ENCODE data around the gene ALKBH5.
A peak's percentile ranks its signal among the peaks of the same experiment; 100 is the strongest.

ALKBH5 gene

GRCh38 chr17:18183334-18184142 lies at the start of gene ALKBH5:
Gene ALKBH5, plus strand, starts transcription at chr17:18183828. Its CDS starts 416 bp downstream, at chr17:18184244.
- DNase-seq (ENCODE audit: extremely low read depth in 1 of 2, low read depth in 1 of 2) = peak; percentile 96 to 97

GRCh38 chr17:18136357-18136756 lies 47.3 kb upstream of the ALKBH5 start:
- DNase-seq (ENCODE audit: extremely low read depth in 1 of 2, low read depth in 1 of 2) = no peak

DNA sequence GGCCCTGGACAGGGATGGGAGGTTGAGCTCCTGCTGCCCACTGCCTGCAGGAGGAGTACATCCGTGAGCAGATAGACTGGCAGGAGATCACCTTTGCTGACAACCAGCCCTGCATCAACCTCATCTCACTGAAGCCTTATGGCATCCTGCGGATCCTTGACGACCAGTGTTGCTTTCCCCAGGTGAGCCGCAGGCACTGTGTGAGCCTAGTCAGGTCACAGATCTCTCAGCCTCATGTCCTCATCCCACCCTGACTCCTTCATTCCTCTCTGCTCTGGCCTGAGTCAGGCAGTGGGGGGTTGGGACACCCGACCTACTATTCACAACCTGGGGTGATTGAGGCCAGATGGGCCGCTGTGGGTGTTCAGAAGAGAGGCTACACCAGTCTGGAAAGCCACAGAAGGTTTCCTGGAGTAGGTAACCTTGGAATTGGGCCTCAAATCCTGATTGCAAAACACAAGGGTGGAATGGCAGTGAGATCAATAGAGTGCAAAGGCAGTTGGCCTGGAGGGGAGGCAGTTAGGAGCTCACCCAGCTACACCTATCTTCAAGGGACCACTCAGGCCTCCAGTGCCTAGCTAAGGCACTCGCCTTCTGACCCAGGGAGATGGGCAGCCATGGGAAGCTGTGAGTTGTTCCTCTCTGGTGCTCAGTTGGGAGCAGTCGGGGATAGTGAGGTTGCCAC lies 45.4 kb upstream of the ALKBH5 start:
- no peak for DNase-seq (ENCODE audit: extremely low read depth in 1 of 2, low read depth in 1 of 2)

DNA sequence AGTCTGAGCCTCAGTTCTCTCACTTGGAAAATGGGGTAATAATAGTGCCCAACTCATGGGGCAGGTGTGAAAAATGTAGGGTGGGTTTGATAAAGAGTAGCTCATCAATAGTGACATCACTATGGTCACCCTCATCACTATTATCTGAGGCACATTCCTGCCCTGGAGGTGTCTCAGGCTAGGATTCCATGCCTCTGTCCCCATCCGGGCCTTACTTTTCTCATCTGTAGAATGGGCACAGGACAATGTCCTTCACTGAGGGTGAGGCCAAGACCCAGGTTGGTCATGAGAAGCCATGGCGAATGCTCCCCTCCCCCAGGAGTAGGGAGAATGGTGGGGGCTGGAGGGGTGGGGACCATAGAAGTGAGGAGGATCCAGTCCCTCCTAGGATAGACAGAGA lies 44.5 kb upstream of the ALKBH5 start:
- DNase-seq (ENCODE audit: extremely low read depth in 1 of 2, low read depth in 1 of 2) = no peak

GRCh38 chr17:18139498-18139897 lies 44.1 kb upstream of the ALKBH5 start:
- no peak for DNase-seq (ENCODE audit: extremely low read depth in 1 of 2, low read depth in 1 of 2)

DNA sequence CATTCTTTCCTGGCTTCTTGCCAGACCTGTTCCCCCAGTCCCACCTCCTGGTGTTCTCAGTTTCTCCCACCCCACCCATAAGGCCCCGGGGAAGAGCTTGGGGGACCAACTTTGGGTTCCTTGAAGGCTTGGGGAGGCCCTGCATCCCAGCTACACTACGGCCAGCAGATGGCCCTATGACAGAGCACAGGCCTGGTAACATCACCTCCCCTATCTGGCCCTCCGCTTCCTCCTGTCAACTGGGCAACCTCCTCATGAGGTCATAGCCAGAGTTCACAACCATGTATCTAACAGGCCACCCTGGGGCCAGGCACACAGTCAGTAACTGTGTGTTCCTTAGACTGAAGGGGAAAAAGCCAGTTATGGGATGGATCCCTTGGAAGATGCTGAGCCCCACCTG lies 43.7 kb upstream of the ALKBH5 start:
- no peak for DNase-seq (ENCODE audit: extremely low read depth in 1 of 2, low read depth in 1 of 2)

GRCh38 chr17:18140648-18141047 lies 43.0 kb upstream of the ALKBH5 start:
- DNase-seq (ENCODE audit: extremely low read depth in 1 of 2, low read depth in 1 of 2) = no peak

- no peak for DNase-seq (ENCODE audit: extremely low read depth in 1 of 2, low read depth in 1 of 2)
These were observed 42.3 kb upstream of the ALKBH5 start for GRCh38 chr17:18141210-18141803.

DNA sequence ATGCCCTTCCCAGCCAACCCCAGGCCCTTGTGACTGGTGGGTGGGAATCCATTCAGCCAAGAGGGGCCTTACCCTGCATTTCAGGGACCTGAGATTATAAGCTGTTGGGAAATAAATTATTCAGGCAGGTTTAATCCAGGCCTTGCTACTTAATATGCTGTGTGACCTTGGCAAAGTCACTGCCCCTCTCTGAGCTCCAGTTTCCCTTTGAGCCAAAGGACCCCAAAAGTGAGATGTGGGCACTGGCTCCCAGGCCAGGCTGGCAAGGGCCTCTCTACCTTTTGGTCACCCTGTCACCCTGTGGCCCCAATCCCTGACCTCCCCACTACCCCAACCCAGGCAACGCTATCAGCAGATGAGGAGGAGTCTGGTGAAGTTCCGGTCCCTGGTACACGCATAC lies 41.2 kb upstream of the ALKBH5 start:
- DNase-seq (ENCODE audit: extremely low read depth in 1 of 2, low read depth in 1 of 2) = no peak

DNA sequence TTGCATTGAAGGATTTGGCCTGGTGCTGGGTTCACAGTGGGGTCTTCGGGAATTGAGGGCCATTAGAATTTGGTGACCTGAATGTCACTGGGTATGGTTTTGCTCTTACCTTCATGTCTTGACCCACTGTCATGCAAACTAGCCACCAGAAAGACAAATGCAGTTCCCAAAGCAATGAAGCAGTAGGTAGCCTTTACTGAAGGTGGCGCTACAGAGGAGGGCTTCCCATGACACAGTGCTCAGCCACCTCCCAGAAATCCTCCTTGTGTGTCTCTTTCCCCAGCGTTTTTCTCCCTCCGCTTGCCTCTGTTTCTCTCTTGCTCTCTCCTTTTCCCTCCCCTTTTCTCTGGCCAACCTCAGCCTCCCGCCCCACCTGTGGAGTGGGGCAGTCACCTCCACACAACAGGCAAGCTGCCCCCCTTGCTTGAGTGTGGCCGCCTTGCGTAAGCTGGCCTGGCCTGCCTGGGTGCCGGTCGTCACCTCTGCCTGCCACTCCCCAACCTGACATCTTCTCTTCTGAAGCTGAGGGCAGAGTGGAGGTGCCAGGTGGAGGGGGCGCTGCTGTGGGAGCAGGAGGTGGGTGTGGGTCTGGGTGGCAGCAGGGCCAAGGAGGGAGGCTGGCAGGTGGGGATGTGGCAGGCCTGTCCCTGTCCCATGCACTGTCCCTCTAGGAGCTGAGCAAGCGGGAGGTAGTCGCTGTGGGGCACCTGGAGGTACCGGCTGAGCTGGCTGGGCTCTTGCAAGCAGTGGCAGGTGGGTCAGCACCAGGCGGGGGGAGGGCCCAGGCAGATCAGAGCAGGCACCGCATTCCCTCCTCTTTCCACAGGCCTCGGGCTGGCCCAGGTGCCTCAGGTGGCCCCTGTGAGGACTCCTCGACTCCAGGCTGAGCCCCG lies 40.3 kb upstream of the ALKBH5 start:
- no peak for DNase-seq (ENCODE audit: extremely low read depth in 1 of 2, low read depth in 1 of 2)

DNA sequence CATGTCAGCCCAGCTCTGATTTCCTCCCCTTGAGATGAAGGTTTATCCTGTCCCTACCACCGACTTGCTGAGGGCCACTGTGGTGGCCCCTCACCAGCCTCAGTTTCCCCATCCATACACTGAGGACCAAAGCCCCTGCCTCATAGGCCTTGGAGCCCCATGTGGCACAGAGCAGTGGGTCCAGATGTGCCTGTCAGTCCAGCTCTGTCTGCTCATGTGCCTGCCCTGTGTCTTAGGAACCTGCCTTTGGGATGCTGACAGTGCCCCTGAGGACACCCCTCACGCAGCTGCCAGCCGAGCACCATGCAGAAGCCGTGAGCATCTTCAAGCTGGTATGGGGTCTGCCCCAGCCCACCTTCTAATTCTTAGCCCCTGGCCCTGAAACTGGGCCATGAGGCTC lies 39.4 kb upstream of the ALKBH5 start:
- DNase-seq (ENCODE audit: extremely low read depth in 1 of 2, low read depth in 1 of 2) = no peak

DNA sequence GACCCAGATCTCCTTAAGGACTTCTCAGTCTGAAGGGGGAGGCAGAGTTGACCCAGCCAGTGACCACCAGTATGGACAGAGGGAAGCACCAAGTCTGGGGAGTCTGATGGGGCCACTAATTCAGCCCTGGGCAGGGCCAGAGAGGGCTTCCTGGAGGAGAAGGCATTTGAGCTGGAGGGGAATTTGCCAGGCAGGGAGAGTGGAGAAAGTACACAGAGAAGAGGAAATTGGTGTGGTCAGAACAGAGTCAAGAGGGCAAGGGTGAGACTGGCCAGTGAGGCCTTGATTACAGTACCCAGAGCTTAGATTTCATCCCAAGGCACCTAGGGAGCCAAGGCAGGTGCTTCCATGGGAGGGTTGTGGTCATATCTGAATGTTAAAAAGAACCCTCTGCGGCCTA lies 38.8 kb upstream of the ALKBH5 start:
- no peak for DNase-seq (ENCODE audit: extremely low read depth in 1 of 2, low read depth in 1 of 2)

- no peak for DNase-seq (ENCODE audit: extremely low read depth in 1 of 2, low read depth in 1 of 2)
These were observed 37.8 kb upstream of the ALKBH5 start for GRCh38 chr17:18145811-18146210.

DNA sequence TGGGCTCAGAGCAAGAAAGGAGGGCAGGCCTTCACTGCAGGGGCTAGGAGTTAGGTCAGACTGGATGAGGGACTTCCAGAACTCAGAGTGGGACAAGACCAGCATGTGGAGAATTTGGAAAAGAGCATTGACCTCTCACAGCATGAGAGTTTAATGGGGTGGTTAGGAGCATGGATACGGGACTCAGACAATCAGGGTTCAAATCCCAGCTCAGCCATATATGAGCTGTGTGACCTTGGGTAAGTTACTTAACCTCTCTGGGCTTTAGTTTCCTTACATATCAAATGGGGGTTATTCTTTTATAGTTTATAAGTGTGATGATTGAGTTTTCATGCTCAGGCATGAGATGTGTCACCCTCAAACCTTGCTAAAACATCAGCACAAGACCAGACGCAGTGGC lies 37.4 kb upstream of the ALKBH5 start:
- no peak for DNase-seq (ENCODE audit: extremely low read depth in 1 of 2, low read depth in 1 of 2)

DNA sequence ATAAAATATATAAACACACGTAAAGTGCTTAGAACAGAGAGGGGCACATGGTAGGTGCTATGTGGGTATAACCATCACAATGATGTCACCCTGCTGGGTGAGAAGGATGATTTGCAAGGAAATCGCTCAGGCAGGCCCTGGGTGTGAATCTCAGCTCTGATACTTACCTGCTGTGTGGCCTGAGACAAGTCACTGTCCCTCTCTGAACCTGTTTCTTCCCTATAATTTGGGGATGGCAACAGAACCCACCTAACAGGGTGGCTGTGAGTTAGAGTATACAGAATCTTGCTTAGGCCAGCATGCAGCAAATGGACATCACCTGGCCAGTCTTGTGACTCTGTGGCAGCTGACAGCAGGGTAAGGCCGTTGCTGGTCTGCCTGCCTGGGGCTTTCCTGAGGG lies 36.6 kb upstream of the ALKBH5 start:
- DNase-seq (ENCODE audit: extremely low read depth in 1 of 2, low read depth in 1 of 2) = no peak

GRCh38 chr17:18148586-18148985 lies 35.0 kb upstream of the ALKBH5 start:
- no peak for DNase-seq (ENCODE audit: extremely low read depth in 1 of 2, low read depth in 1 of 2)

GRCh38 chr17:18151290-18151689 lies 32.3 kb upstream of the ALKBH5 start:
- DNase-seq (ENCODE audit: extremely low read depth in 1 of 2, low read depth in 1 of 2) = no peak

GRCh38 chr17:18155179-18155578 lies 28.4 kb upstream of the ALKBH5 start:
- DNase-seq (ENCODE audit: extremely low read depth in 1 of 2, low read depth in 1 of 2) = no peak

- DNase-seq (ENCODE audit: extremely low read depth in 1 of 2, low read depth in 1 of 2) = no peak
These were observed 27.3 kb upstream of the ALKBH5 start for GRCh38 chr17:18156171-18156975.

DNA sequence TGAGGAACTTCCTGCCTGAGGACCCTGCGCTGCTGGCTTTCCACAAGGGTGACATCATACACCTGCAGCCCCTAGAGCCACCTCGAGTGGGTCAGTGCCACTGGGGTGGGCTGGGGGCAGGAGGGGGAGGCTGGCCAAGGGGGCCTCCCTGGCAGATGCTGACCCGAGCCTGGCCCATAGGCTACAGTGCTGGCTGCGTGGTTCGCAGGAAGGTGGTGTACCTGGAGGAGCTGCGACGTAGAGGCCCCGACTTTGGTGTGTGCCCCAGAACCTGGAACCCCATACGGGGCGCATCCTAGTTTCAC lies 26.7 kb upstream of the ALKBH5 start:
- DNase-seq (ENCODE audit: extremely low read depth in 1 of 2, low read depth in 1 of 2) = no peak
